T-helper 1 cell treated with Interleukin-12 subunit alpha and Interleukin-12 subunit beta and Interleukin-4 antibody, amounts not matched to agents 30 μg/mL and 1 μg/mL, for 36 hours (primary cell): ENCODE measurements around the gene SHC2.
"Not testable (repeated sequence)": the region's sequence is repeated elsewhere in the genome, so short reads cannot be mapped to it uniquely, and the experiment has no call there.

Experiments
- H3K27ac Mint-ChIP-seq: one replicate; pipeline ENCODE4 v1.8.0; 2021; ENCODE audit warnings: mild to moderate bottlenecking, mixed read lengths
- H3K27me3 Mint-ChIP-seq: one replicate; pipeline ENCODE4 v1.8.0; 2021; ENCODE audit warnings: low read depth, mixed read lengths
- H3K36me3 Mint-ChIP-seq: one replicate; pipeline ENCODE4 v1.8.0; 2021; ENCODE audit warnings: low read depth, mixed read lengths
- H3K4me1 Mint-ChIP-seq: one replicate; pipeline ENCODE4 v1.8.0; 2021; ENCODE audit warnings: low read depth, mixed read lengths
- H3K4me3 Mint-ChIP-seq: one replicate; pipeline ENCODE4 v1.8.0; 2021; ENCODE audit warnings: mild to moderate bottlenecking, moderate library complexity, mixed read lengths
- H3K9me3 Mint-ChIP-seq: one replicate; pipeline ENCODE4 v1.8.0; 2021; ENCODE audit warnings: mixed read lengths

Gene SHC2

DNA sequence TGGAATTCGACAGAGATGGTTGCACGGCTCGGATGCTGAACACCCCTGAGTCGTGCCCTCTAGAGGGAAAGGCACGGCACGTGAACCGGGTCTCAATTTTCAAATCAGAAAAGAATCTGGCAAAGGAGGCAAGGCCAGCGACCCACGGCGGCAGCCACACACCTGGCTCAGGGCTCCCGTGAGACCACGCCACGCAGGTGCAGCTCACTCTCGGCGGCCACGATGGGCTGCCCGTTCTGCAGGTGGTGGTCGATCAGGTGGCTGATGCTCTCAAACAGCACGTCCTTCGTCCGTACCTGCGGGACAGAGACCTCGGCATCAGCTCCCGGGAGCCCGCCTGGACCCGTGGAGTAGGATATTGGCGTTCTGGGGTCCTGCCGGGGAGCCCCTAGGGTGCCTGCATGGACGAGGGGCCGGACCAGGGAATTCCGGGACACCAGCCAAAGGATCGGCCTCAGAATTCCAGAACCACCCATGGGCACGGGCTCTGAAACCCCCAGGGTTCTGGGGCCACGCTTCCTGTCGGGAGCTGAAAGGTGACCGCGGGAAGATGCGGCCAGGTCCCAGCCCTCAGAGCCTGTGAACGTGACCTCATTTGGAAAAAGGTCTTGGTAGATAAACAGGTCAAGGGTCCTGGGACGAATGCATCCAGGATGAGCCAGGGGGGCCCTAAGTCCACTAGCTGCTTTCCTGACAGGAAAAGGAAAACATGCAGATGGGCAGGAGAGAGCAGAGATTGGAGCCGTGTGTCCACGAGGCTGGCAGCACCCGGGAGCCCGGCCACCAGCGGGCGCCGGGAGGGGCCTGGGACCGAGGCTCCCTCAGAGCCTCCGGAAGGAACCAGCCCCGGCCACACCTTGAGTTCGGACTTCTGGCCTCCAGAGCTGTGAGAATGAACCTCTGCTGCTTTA is 41.8 kb downstream of the SHC2 start:
- H3K27ac Mint-ChIP-seq = no peak overlapping the region
- no peaks in the 10 kb centered on the region for H3K4me1 Mint-ChIP-seq
- no peak overlapping the region for H3K4me3 Mint-ChIP-seq
- no peaks in the 10 kb centered on the region for H3K9me3 Mint-ChIP-seq
- H3K27me3 Mint-ChIP-seq = no peaks in the 10 kb centered on the region
- no peaks in the 10 kb centered on the region for H3K36me3 Mint-ChIP-seq

DNA sequence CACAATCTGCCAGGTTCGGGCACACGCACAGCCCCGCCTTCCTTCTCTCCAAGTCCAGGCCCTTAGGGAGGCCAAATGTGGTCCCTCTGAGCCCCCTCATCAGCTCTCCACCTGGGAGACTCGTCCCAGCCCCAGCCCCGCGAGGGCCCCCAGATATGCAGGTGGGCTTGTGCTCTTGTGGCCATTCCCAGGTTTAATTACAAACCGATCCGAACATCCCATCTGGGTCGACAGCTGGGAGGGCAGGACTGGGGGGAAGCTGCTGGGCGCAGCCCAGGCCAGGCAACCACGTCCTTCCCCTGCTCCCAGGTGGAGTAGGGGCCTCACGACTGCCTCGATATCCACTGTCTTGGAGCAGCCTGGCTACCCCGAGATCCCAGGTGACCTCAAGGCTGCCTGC is 44.4 kb downstream of the SHC2 start:
- no peaks in the 10 kb centered on the region for H3K4me1 Mint-ChIP-seq
- H3K4me3 Mint-ChIP-seq = no peak overlapping the region
- H3K36me3 Mint-ChIP-seq = no peaks in the 10 kb centered on the region
- no peak overlapping the region for H3K27ac Mint-ChIP-seq
- no peaks in the 10 kb centered on the region for H3K27me3 Mint-ChIP-seq
- no peaks in the 10 kb centered on the region for H3K9me3 Mint-ChIP-seq

DNA sequence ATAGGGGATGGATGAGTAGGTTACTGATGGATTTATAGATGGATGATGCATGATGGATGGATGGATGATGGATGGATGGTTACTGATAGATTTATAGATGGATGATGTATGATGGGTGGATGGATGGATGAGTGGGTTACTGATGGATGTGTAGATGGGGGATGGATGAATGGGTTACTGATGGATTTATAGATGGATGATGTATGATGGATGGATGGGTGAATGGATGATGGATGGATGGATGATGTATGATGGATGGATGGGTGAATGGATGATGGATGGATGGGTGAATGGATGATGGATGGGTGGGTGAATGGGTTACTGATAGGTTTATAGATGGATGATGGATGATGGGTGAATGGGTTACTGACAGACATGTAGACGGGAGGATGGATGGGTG is 45.5 kb downstream of the SHC2 start:
- Mint-ChIP-seq H3K36me3 (no peaks in the 10 kb centered on the region), H3K4me1 (no peaks in the 10 kb centered on the region), H3K27me3 (peaks cover under 1% of the 10 kb centered on the region), H3K27ac (no peak overlapping the region), H3K9me3 (no peaks in the 10 kb centered on the region), H3K4me3 (no peak overlapping the region)

DNA sequence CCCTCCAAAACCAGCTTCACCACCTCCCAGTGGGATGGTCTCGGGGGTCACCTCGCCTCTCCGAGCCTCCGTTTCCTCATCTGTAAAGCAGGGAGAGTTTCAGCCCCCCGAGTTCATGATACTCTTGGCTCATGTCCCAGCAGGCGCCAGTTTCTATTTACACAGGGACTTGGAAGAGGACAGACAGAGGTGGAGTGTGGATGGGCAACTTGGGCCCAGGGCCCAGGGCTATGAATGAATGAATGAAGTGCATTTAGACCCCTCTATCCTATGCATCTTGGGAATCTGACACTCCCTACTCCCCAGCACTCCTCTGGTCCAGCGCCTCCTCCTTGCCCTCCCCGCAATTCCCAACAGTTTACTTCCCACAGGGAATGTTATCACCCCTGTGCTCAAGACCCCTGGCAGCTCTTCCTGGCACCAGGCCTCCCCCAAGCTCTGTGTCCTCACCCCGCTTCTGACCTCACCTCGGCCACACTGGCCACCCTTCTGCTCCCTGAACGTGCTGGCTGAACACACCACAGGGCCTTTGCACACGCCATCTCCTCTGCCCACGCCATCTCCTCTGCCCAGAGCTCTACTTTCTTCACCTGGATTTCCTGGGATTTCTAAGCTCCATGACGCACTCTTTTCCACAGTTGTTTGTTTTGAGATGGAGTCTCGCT is 46.9 kb downstream of the SHC2 start:
- Mint-ChIP-seq H3K4me3 (no peak overlapping the region), H3K36me3 (no peaks in the 10 kb centered on the region), H3K27me3 (peaks cover 12% of the 10 kb centered on the region), H3K4me1 (peaks cover 4% of the 10 kb centered on the region), H3K9me3 (no peaks in the 10 kb centered on the region), H3K27ac (no peak overlapping the region)

DNA sequence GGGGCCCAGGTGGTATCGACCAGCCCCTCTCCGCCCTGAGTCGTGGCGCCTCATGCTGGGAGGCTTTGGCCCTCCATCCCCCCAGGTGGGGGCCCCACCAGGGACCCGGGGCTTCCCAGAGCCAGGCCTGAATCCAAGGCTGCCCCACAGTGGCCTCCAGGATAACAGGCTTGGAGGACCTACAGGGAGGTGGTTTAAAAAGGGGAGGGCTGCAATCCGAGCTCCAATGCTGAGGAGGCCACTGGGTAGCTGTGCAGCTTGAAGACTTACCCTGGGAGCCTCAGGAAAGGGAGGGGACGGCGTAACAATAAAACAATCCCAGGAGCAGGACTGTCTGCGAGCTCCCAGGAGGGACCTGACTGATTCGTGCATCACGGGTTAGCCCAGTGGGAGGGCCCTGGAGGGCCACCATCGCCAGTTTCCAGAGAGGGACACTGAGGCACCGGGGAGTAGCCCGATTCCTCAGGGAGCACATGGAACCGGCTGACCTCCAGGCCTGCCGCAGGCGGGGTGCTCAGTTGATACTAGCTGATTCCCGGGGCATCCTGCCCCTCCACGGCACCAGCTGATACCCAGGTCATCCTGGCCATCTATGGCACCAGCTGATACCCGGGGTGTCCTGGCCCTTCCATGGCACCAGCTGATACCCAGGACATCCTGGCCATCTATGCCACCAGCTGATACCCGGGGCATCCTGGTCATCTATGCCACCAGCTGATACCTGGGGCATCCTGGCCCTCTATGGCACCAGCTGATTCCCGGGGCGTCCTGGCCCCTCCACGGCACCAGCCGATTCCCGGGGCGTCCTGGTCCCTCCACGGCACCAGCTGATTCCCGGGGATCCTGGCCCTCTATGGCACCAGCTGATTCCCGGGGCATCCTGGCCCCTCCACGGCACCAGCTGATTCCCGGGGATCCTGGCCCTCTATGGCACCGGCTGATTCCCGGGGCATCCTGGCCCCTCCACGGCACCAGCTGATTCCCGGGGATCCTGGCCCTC is 48.2 kb downstream of the SHC2 start:
- Mint-ChIP-seq H3K27me3 (peaks cover 12% of the 10 kb centered on the region), H3K9me3 (no peaks in the 10 kb centered on the region), H3K27ac (no peak overlapping the region), H3K4me3 (no peak overlapping the region), H3K4me1 (peaks cover 4% of the 10 kb centered on the region), H3K36me3 (no peaks in the 10 kb centered on the region)

DNA sequence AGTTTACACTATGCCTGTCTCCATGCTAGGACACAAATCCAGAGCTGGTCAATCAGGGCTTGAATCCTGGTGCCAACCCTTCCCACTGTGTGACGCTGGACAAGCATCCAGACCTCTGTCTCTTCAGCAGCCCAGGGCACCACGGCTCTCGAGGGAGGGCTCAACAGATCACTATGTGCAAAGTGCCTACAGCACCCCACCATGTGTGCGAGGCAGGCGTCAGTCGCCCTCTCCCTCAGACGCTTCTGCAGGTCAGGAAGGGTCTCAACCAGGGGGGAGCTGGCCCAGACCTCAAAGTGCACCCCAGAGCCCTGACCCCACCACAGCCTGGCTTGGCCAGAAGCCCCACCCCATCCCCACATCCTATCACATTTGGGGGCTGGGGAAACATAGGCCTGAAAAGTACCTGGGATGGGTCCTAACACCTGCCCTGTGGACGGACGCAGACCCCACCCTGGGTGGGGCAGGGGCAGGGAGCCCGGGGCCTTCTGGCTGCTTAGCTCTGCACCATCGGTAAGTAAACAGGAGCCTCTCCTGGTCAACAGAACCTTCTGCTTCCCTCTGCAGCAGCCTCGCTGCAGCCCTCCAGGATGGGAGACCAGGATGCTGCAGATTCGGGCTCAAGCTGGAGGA is 49.0 kb downstream of the SHC2 start:
- Mint-ChIP-seq H3K4me1 (peaks cover 4% of the 10 kb centered on the region), H3K9me3 (no peaks in the 10 kb centered on the region), H3K4me3 (no peak overlapping the region), H3K27me3 (peaks cover 12% of the 10 kb centered on the region), H3K36me3 (no peaks in the 10 kb centered on the region), H3K27ac (no peak overlapping the region)

DNA sequence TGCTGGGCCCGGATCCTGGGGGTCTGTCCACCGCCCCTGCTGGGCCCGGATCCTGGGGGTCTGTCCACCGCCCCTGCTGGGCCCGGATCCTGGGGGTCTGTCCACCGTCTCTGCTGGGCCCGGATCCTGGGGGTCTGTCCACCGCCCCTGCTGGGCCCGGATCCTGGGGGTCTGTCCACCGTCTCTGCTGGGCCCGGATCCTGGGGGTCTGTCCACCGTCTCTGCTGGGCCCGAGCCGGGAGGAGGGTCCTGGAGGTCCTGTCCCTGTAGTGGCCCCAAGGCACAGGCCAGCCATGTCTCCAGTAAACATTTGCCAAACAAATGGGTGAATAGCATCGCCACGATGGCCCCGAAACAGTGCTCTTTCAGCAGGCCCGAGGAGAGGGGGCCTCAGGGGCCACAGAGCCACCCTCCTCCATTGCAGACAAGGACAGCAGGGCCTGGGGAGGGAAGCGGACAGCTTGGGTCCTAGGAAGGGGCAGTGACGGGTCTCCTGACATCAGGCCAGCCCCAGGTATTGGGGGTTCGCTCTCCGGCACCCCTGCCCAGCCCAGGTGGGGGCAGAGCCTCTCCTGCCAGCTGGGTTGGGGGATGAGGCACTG is 49.6 kb downstream of the SHC2 start:
- not testable (repeated sequence) for H3K9me3 Mint-ChIP-seq, H3K4me1 Mint-ChIP-seq, H3K36me3 Mint-ChIP-seq

DNA sequence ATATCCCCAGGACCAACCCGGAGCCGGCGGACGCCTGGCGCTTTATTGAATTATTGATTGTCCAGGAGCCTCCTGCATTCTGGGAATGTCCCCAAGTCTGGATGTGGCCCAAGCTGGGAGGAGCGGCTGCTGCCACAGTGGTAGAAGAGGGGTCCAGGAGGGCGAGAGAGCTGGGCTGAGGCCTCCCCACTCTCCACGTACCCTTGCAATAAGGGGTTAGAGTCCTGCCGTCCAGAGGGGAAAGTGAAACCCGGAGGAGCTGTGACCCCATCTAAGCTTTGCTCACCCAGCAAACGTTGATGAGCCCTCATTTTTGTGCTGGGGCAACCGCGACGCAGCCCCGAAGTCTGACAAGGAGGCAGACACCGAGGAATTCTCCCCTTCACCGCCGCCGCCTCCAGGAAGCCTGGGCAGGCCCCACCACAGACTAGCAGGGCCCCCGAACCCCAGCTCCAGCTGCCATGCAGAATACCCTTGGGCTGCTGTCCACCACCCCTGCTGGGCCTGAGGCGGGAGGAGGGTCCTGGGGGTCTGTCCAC is 50.5 kb downstream of the SHC2 start:
- Mint-ChIP-seq H3K9me3 (no peaks in the 10 kb centered on the region), H3K4me1 (peaks cover 4% of the 10 kb centered on the region), H3K27me3 (peaks cover 12% of the 10 kb centered on the region), H3K4me3 (no peak overlapping the region), H3K36me3 (no peaks in the 10 kb centered on the region), H3K27ac (no peak overlapping the region)

More for the DNA sequence above, 49.6 kb downstream of the SHC2 start:
- not testable (repeated sequence) for H3K27ac Mint-ChIP-seq, H3K4me3 Mint-ChIP-seq
- H3K27me3 Mint-ChIP-seq = peaks cover 12% of the 10 kb centered on the region

DNA sequence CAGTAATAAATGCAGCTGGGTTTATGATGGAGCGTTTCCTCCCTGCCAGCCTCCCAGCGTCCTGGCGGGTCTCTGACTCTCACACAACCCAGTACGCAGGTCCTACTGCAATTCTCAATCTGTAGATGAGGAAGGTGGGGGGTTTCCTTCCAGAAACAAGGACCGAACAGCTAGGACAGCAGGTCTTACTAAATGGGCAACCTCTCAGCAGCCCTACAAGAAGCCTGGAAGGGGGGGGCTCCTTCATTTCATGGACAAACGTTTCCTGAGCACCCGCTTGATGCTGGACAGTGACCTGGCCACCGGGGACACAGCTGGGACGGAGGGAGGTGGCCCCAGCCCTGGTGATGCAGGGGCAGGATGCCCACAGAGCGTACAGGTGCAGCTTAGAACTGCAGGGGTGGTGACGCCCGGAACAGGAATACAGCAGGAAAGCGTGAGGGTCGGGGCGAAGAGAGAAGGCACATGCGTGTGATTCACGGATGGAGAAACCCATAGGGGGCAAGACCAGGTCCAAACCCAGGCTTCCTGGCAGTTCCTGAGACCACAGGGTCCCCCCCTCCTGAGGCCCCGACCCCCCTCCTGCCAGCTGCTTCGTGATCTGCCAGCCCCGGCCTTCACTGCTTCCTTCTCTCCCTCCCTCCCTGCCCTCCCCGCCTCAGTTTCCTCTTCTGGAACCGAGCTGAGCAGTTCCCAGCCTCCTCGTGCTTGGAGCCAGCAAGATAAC is 51.2 kb downstream of the SHC2 start:
- Mint-ChIP-seq H3K9me3 (no peaks in the 10 kb centered on the region), H3K27ac (no peak overlapping the region), H3K4me3 (peak overlapping the region; percentile 46), H3K36me3 (no peaks in the 10 kb centered on the region), H3K4me1 (peaks cover 4% of the 10 kb centered on the region), H3K27me3 (peaks cover 12% of the 10 kb centered on the region)

DNA sequence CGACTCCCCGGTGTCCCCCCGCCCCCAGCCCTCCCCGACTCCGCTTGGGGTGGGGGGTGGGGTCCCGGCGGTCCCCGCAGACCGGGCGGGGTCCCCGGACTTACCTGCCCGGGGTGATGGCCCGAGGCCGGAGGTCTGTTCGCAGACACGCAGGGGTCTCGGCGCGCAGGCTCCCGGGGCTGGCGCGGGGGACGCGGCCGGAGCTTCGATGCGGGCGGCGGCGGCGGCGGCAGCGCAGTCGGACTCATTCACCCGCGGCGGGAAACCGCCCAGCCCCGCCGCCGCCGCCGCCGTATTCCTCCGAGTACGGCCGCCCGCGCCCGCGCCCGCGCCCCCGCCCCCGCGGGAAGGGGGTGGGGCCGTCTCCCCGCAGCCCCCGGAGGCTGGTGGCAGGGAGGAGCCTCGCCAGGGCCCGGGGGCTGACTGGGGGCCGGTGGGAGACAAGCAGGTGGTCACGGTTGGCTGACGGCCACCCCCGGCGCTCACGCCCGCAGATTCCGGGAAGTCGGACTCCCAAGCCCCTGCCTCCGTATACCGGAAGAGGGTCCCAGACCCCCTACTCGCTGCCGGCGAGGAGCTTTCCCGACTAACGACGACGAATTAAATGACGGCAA is 51.8 kb downstream of the SHC2 start, which contains the start of gene C2CD4C:
Gene C2CD4C (minus strand): TSS at position 246 of the 614 bp plus-strand sequence. CDS start 786 bp downstream, outside the sequence.
- peaks cover 4% of the 10 kb centered on the region for H3K4me1 Mint-ChIP-seq
- peak within 1 kb of the TSS; percentile 46 for H3K4me3 Mint-ChIP-seq
- H3K27ac Mint-ChIP-seq = no peak within 1 kb of the TSS
- H3K9me3 Mint-ChIP-seq = no peaks in the 10 kb centered on the region
- H3K36me3 Mint-ChIP-seq = no peaks in the 10 kb centered on the region
- H3K27me3 Mint-ChIP-seq = peaks cover 12% of the 10 kb centered on the region

DNA sequence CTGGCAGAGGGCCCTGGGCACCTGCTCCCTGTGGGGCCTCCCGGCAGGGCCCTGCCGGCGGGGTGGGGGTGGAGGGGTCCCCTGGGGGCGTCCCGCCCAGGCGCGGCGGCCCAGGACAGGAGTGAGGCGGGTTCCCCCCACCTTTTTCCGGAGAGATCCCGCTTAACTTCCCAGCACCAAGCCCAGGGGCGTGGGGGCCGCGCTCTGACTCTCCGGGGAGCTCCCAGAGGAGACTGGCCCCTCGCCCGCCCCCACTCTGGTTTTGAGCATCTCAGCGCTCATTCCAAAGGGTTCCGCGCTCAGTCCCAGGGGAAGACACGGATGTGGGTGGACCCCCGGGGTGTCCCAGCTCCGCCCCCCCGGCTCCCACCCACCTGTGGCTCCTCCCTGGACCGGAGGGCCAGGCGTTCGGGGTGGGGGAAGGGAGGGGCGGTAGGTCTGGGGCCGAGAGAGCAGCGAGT is 52.4 kb downstream of the SHC2 start:
- no peak overlapping the region for H3K27ac Mint-ChIP-seq
- H3K4me1 Mint-ChIP-seq = peaks cover 4% of the 10 kb centered on the region
- H3K36me3 Mint-ChIP-seq = no peaks in the 10 kb centered on the region
- H3K9me3 Mint-ChIP-seq = no peaks in the 10 kb centered on the region
- H3K27me3 Mint-ChIP-seq = peaks cover 12% of the 10 kb centered on the region
- no peak overlapping the region for H3K4me3 Mint-ChIP-seq

DNA sequence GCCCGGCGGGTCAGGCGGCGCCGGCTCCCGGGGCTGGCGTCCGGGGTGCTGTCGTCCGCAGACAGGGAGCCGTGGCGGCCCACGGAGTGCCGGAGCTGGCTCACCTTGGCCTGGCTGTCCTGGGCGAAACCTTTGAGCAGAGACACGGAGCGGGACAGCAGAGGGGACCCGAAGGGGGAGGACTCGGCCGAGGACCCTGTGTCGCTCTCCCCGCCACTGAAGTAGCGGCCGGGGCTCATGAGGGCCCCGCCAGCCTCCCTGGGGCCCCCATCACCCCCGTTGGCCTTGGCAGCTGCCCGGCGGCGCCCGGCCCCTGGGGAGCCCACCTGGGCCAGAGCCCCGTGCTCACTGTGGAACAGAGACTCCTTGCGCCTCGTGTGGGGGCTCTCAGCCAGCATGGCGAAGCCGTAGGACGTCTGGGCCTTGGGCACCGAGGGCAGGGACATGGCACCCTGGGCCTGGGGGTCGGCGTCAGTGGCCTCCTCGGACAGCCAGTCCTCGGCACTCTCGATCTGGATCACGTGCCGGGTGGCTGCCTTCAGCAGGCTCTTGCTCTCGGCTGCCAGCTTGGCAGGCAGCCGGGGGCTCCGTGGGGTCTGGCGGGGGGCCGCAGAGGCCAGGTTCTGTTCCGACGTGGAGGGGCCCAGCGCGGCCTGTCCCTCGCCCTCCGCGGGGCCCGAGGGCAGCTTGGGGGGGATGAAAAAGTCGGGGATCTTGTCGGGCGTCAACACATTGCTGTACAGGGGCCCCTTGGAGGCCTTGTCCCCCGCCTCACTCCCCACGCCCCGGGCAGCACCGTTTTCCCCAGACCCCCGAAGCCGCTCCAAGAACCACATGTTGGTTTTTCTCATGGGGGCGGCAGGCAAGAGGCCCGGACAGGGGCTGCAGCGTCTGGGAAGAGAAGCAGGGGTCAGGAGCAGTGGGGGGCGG is 53.1 kb downstream of the SHC2 start:
- Mint-ChIP-seq H3K27me3 (peaks cover 12% of the 10 kb centered on the region), H3K36me3 (no peaks in the 10 kb centered on the region), H3K9me3 (no peaks in the 10 kb centered on the region)

More for the DNA sequence above, 53.1 kb downstream of the SHC2 start:
- Mint-ChIP-seq H3K4me1 (peaks cover 4% of the 10 kb centered on the region), H3K4me3 (no peak overlapping the region), H3K27ac (no peak overlapping the region)
